Small intestine (tissue), 7 donors: ENCODE data around the gene SART1. TPM values are rescaled to one million over a fixed set of nuclear protein-coding genes. Genes with fewer than 3 reads are reported as not detected.

Source experiments
- DNase-seq, 2 donors: peaks; one replicate each; pipeline versions ENCODE4 v3.0.0 to v3.0.0-alpha.2; 2013
- FAIRE-seq: peaks from 2 replicates; lab custom pipeline; 2012; peaks lifted over from hg19 to GRCh38; lab: Jason Lieb, UNC
- H3K27ac ChIP-seq, 3 donors: one replicate each; pipeline ENCODE4 v1.5.1; 2013; ENCODE audit warnings: low read length in 2 of 3, mild to moderate bottlenecking in 2 of 3, control low read depth in 1 of 3, inconsistent platforms in 1 of 3, low read depth in 1 of 3, moderate library complexity in 1 of 3
- H3K27me3 ChIP-seq, 3 donors: one replicate each; pipeline ENCODE4 v1.6.1; 2013; ENCODE audit warnings: low read length in 3 of 3, inconsistent platforms in 1 of 3; ENCODE audit not compliant: control insufficient read depth in 3 of 3, insufficient read depth in 3 of 3
- H3K36me3 ChIP-seq, 3 donors: one replicate each; pipeline ENCODE4 v1.6.1; 2013; ENCODE audit warnings: low read length in 3 of 3, inconsistent platforms in 1 of 3, low read depth in 1 of 3, mild to moderate bottlenecking in 1 of 3, moderate library complexity in 1 of 3; ENCODE audit not compliant: control insufficient read depth in 3 of 3, insufficient read depth in 2 of 3
- H3K4me1 ChIP-seq, 3 donors: one replicate each; pipeline ENCODE4 v1.6.1; 2013; ENCODE audit warnings: low read length in 2 of 3, inconsistent platforms in 1 of 3, low read depth in 1 of 3, mild to moderate bottlenecking in 1 of 3, moderate library complexity in 1 of 3; ENCODE audit not compliant: control insufficient read depth in 3 of 3, insufficient read depth in 2 of 3
- H3K4me3 ChIP-seq, 3 donors: one replicate each; pipeline ENCODE4 v1.5.1; 2013; ENCODE audit warnings: low read length in 3 of 3, control low read depth in 1 of 3, inconsistent platforms in 1 of 3, low read depth in 1 of 3, mild to moderate bottlenecking in 1 of 3, moderate library complexity in 1 of 3
- H3K9me3 ChIP-seq, 2 donors: one replicate each; pipeline ENCODE4 v1.6.1; 2013; ENCODE audit warnings: low read depth in 1 of 2, low read length in 1 of 2; ENCODE audit not compliant: control insufficient read depth in 2 of 2, insufficient read depth in 1 of 2
- WGBS, 3 donors: extraction: QIAGEN DNeasy Blood & Tissue Kit; methylation state at CpG; one replicate each; pipeline ENCODE4 v1.1.7; 2013; 5-methylcytosine and 5-hydroxymethylcytosine counted together
- polyA plus RNA-seq, 4 donors: library from polyadenylated mRNA; stranded (reverse) in 3 of 4; unstranded in 1 of 4; fragments of 200-250 nt in 3 of 4; fragments of 120-200 nt in 1 of 4; gene quantifications; one replicate each; pipeline versions ENCODE4 v1.2.1 to v1.2.3, GENCODE V29; 2013
- donor health status: healthy with polysubstance abuse.
- donor health status: control.
- donor health status: control.
- donor health status: Bipolar disorder and iron deficiency.
- donor health status: healthy.

The SART1 gene
- polyA plus RNA-seq, 4 donors = 39.3 to 95.9 (median 52.9) TPM

DNA sequence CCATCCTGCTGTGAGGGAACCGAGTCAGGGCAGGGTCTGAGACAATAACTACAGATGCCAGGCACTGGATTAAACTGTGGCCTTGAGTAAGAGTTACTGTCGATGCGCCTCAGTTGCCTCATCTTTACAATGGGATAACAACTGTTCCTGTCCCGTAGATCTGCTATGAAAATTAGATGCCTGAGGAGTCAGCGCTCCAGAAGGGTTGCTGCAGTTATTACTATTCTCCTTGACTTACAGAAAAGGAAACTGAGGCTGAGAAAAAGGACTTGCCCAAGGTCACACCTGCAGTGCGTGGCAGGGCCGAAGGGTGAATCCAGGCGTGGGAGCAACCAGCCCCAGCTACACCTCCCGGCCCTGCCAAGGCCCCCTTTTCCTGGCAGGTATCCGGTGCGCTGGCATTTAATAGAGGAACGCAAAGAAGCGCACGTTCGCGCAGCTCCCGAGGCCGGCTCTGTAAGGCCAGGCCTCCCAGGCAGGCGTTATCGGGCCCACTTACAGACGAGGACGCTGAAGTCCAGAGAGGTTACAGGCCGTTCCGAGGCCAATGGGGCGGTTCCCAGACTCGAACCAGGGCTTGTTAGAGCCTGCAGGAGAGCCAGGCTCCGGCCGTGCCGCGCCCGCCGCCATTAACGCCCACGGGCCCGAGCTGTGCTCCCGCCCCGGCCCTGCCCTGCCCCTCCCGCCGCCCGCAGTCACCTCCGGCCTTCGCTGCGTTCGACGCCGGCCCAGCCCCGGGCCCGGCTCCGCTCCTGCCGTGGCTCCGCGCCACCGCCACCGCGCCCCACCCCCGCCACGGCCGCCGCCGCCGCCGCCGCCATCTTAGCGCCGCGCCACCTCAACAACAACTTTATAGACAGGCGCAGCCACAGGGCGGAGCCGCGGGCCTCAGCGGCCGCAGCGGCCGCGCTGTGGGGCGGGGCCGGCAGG, 43.1 kb upstream of the SART1 start, which contains the start of gene C11orf68:
Gene C11orf68 (minus strand): TSS at position 852 of the 930 bp plus-strand sequence. CDS start 31 bp downstream, at position 821.
- H3K27me3 ChIP-seq = no peaks in the 10 kb centered on the region
- peak in 1 of 2 donors; percentile 52 for DNase-seq
- no peak for FAIRE-seq
- H3K9me3 ChIP-seq = no peaks in the 10 kb centered on the region
- H3K4me1 ChIP-seq = peaks cover 3 to 22% (median 21%) of the 10 kb centered on the region in 3 donors
- peak within 1 kb of the TSS; percentile 53 to 89 (median 82) for H3K27ac ChIP-seq
- peaks cover 0 to 44% (median 3%) of the 10 kb centered on the region in 3 donors for H3K36me3 ChIP-seq
- peak within 1 kb of the TSS; percentile 78 to 97 (median 90) for H3K4me3 ChIP-seq
- WGBS, 3 donors = 4 to 9% (median 5%) methylated on average over 28 to 77 of the region's 77 CpGs

DNA sequence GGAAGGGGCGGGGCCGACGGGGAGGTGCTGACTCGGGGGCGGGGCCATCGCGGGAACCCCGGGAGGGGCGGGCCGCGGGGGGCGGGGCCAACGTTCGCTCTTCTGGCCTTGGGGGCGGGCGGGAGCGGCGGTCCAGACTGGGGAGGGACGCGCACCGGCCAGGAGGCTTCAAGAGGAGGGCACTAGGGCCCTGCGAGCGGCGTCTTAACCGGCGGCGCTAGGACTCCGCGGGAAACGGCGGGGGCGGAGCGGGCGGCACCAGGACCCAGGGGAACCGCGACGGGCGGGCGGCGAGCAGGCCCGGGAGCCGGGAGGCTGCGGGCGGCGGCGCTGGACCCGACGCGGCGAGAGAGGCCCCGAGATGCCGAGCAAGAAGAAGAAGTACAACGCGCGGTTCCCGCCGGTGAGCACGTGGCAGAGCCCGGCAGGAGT, 42.4 kb upstream of the SART1 start, which contains the start of gene DRAP1:
Gene DRAP1 (plus strand): TSS at position 286 of the 432 bp plus-strand sequence. CDS start 76 bp downstream, at position 362.
- Histone ChIP-seq H3K4me3 (peak within 1 kb of the TSS; percentile 78 to 97 (median 90)), H3K27ac (peak within 1 kb of the TSS; percentile 53 to 89 (median 82)), H3K36me3 (peaks cover 0 to 44% (median 3%) of the 10 kb centered on the region in 3 donors), H3K27me3 (no peaks in the 10 kb centered on the region), H3K9me3 (no peaks in the 10 kb centered on the region), H3K4me1 (peaks cover 3 to 22% (median 21%) of the 10 kb centered on the region in 3 donors)
- FAIRE-seq = no peak
- WGBS, 3 donors = 0 to 3% (median 1%) methylated on average over 21 to 59 of the region's 59 CpGs
- DNase-seq = peak; percentile 98 to 99

DNA sequence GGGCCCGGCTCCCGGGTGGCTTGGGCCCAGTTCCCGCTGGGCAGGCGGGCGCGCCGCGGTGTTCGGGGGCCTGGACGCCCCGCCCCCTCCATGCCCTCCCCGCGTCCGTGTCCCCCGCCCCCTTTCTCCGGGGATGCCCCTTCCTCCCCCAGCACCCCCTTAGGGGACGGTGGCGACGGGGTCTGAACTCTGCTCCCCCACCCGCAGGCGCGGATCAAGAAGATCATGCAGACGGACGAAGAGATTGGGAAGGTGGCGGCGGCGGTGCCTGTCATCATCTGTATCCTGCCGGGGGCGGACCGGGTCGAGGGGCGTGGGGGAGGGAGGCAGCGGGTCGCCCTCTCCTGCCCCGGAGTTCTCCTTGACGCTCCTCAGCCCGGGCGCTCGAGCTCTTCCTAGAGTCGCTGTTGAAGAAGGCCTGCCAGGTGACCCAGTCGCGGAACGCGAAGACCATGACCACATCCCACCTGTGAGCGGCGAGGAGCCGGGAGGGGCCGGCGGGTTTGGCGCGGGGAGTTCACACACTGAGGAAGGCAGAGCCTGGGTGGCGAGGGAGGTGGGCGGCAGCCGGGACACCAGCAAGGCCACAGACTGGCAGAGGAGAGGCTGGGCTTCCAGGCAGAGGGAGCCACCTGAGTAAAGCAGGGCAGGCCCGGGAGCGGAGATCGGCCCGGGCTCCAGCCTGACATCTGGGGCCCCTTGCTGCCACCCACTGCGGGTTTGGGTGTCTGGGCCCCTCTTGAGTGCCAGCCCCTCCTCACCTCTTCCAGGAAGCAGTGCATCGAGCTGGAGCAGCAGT, 41.8 kb upstream of the SART1 start:
- peak overlapping the region; percentile 78 to 90 (median 85) for H3K4me3 ChIP-seq
- no peaks in the 10 kb centered on the region for H3K27me3 ChIP-seq
- WGBS, 3 donors = 0 to 1% (median 1%) methylated on average over 41 to 60 of the region's 60 CpGs
- FAIRE-seq (no peak), DNase-seq (peak; percentile 41 to 69)
- H3K27ac ChIP-seq = peak overlapping the region; percentile 37 to 80 (median 53)
- no peaks in the 10 kb centered on the region for H3K9me3 ChIP-seq
- peaks cover 0 to 48% (median 3%) of the 10 kb centered on the region in 3 donors for H3K36me3 ChIP-seq
- peaks cover 3 to 22% (median 21%) of the 10 kb centered on the region in 3 donors for H3K4me1 ChIP-seq

DNA sequence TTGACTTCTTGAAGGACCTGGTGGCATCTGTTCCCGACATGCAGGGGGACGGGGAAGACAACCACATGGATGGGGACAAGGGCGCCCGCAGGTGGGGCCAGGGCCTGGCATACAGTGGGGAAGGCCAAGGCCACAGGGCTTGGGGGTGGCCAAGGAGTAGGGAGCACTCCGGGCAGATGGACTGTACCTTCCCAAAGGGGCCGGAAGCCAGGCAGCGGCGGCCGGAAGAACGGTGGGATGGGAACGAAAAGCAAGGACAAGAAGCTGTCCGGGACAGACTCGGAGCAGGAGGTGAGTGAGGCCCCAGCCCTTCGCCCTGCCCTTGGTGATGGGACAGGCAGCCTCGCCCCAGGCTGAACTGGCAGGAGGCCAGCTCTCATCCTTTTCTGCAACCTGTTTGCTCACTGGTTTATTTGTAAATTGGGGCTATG, 41.1 kb upstream of the SART1 start:
- H3K27me3 ChIP-seq = no peaks in the 10 kb centered on the region
- FAIRE-seq = no peak
- H3K27ac ChIP-seq = no peak overlapping the region
- DNase-seq = no peak
- peaks cover 3 to 22% (median 21%) of the 10 kb centered on the region in 3 donors for H3K4me1 ChIP-seq
- WGBS, 3 donors = 31 to 60% (median 44%) methylated on average over 15 of the region's 15 CpGs
- H3K4me3 ChIP-seq = peak overlapping the region in 2 of 3 donors; percentile 85 to 90
- peaks cover 0 to 50% (median 3%) of the 10 kb centered on the region in 3 donors for H3K36me3 ChIP-seq
- H3K9me3 ChIP-seq = no peaks in the 10 kb centered on the region

DNA sequence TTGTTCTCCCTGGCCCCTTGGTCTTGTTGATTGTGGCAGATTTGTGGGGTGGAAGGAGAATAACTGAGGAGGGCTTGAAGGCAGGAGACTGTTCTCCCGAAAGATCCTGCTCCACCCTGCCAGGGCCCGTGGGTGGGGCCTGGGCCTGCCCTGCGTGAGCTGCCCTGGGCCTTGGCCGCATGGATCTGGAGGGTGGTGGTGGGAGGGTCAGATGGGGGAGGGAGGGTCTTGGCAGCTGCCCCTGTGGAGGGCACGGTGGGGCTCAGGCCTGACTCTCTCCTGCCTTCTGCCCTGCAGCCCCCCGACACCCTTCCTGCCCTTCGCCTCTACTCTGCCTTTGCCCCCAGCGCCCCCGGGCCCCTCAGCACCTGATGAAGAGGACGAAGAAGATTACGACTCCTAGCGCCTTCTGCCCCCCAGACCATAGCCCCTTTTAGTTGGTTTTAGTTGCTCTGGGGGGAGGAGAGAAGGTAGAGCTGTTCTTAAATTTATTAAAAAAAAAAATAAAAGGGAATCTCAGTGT, 40.4 kb upstream of the SART1 start:
- H3K27ac ChIP-seq = no peak overlapping the region

DNA sequence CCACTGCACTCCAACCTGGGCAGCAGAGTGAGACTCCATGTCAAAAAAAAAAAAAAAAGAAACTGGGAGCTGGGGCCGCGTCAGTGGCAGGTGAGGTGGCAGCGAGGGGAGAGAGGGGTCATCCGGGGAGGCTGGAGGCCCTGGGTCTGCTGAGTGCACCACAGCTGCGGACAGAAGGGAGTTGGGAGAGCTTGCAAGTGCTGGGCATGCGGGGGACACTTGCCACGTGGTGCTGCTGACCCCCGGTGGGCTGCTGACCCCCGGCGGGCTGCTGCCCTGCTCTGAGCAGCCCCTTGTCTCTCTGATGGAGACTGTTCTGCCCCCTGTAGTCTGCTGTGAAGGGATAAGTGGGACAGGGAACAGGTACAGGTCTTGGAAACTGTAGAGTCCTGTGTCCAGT, 39.7 kb upstream of the SART1 start:
- Histone ChIP-seq H3K4me3 (no peak overlapping the region), H3K4me1 (peaks cover 3 to 22% (median 14%) of the 10 kb centered on the region in 3 donors), H3K9me3 (no peaks in the 10 kb centered on the region), H3K27me3 (no peaks in the 10 kb centered on the region), H3K27ac (no peak overlapping the region), H3K36me3 (peaks cover 0 to 45% (median 3%) of the 10 kb centered on the region in 3 donors)
- no peak for FAIRE-seq
- 90 to 95% (median 92%) methylated on average over 7 to 10 of the region's 10 CpGs for WGBS, 3 donors
- no peak for DNase-seq

More for the DNA sequence above, 40.4 kb upstream of the SART1 start:
- no peaks in the 10 kb centered on the region for H3K9me3 ChIP-seq
- WGBS, 3 donors = 84 to 88% (median 85%) methylated on average over 11 to 12 of the region's 12 CpGs
- no peak for FAIRE-seq
- H3K4me3 ChIP-seq = no peak overlapping the region
- H3K36me3 ChIP-seq = peaks cover 0 to 50% (median 3%) of the 10 kb centered on the region in 3 donors
- DNase-seq = no peak
- H3K4me1 ChIP-seq = peaks cover 3 to 22% (median 21%) of the 10 kb centered on the region in 3 donors
- H3K27me3 ChIP-seq = no peaks in the 10 kb centered on the region

DNA sequence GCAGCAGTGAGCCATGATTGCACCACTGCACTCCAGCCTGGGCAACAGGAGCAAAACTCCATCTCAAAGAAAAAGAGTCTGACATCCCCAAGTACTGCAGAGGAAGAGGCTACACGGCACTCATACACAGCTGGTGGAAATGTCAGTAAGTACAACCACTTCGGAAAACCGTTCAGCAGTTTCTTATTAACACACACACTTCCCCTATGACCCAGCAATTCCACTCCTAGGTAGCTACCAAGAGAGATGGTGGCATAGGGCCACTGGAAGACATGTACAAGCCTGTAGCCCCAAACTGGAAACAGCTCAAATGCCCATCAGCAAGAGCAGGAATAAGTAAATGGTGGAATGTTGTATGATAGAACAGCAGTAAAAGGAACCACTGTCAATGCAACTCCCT, 39.0 kb upstream of the SART1 start:
- Histone ChIP-seq H3K4me3 (no peak overlapping the region), H3K36me3 (peaks cover 0 to 38% (median 3%) of the 10 kb centered on the region in 3 donors), H3K9me3 (no peaks in the 10 kb centered on the region), H3K27ac (no peak overlapping the region), H3K27me3 (no peaks in the 10 kb centered on the region), H3K4me1 (peaks cover 0 to 17% (median 9%) of the 10 kb centered on the region in 3 donors)
- DNase-seq (no peak), FAIRE-seq (no peak)
- 78 to 90% (median 82%) methylated on average over 3 of the region's 3 CpGs for WGBS, 3 donors
